ENCODE data around the gene PACS1.

- TF ChIP-seq CTCF (IDR thresholded peaks at IDR 0.05; ENCODE audit: low read length) (no peak), EZH2 (optimal IDR thresholded peaks at IDR 0.05; ENCODE audit: low read depth, low read length) (no peak)
Observed at GRCh38 chr11:66042227-66042995, 27.7 kb upstream of the PACS1 start.

All from MM.1S (cell line).